EL (cell line): Measurements from ENCODE around the gene TP53I13.

Experiments
- DNase-seq: peaks from one replicate; pipeline ENCODE4 v3.0.0-alpha.2; 2016

Gene TP53I13

GRCh38 chr17:29617125-29617480, 48.6 kb downstream of the TP53I13 start:
- peak; percentile 69 for DNase-seq

- DNase-seq, result peak; percentile 68
Observed at GRCh38 chr17:29617481-29618271, 49.2 kb downstream of the TP53I13 start.

GRCh38 chr17:29618272-29619065, 50.0 kb downstream of the TP53I13 start:
- no peak for DNase-seq

- DNase-seq, result peak; percentile 46
Observed at GRCh38 chr17:29619251-29619650, 50.8 kb downstream of the TP53I13 start.

DNA sequence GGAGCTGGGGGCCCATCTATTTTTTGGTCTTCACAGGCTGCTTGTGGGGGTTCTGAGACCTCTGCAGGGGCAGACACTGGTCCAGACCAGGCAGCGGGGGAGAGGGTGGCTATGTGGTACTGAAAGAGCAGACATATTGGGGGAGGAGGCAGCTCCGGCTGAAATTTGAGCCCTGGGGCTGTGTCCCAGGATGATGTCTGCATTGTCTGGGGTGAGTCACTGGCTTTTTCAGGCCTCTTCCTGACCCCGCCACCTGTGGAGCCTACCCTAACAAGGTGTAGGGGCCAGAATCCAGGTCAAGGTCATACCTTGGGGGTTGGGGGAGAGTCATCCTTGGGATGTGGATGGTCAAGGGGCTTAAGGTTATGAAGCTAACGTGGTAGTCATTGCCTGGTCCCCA, 51.8 kb downstream of the TP53I13 start:
- DNase-seq, result peak; percentile 65

DNA sequence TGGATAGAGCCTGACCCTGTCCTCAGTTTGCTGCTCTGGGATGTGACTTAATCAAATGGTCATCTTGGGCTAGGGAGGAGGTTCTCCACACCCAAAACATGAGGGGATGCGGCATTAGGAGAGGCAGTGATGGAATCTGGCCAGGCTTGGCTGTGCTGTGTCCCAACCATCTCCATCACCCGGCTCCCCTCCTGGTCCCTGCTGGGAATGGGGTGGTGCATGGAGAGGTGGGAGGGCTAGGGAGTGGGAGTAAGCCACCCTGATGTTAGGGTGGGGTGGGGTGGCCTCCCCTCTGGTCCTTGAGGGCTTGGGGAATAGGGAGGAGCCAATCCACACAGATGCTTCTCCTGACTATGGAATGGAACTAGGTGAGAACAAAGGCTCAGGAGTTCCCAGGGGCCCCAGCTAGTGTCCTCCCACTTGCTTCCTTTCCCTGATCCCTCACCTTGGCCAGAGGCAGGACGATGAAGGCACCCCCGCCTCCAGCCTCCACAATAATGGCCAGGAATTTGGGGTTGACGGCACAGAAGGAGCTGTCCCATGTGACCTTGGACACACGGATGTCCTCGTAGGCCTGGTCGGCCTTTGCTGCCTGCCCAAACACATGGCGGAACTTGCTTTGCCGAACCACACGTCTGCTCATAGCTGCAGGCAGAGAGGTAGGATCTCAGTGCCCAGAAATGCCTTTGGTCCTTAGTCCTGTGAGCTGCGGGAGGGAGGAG, 52.4 kb downstream of the TP53I13 start:
- DNase-seq, result no peak

GRCh38 chr17:29621751-29622194, 53.3 kb downstream of the TP53I13 start:
- DNase-seq, result peak; percentile 41
